Measurements from ENCODE around the gene GNG4. TPM values are rescaled to one million over a fixed set of nuclear protein-coding genes. Genes with fewer than 3 reads are reported as not detected.

Gene GNG4
- total and polyA plus RNA-seq, 2 donors (not counting 3 experiments of a cell fraction or from before 2014, with no cell fraction given), result 0.10 TPM; not detected in 1

- ChIA-PET POLR2A (no interaction called here), CTCF (no interaction called here)
- H3K4me3 ChIP-seq (replicated peaks in 1 of 3; ENCODE audit: insufficient read depth in 1 of 3, low read depth in 1 of 3, low read length in 3 of 3), result no peak overlapping the region
- no peak overlapping the region for H3K9ac ChIP-seq (replicated peaks; ENCODE audit: extremely low read depth, insufficient read depth, low read length)
- H4K20me1 ChIP-seq (replicated peaks; ENCODE audit: control insufficient read depth, extremely low read depth, insufficient read depth, low read length), result no peaks in the 10 kb centered on the region
- H3K27ac ChIP-seq (ENCODE audit: insufficient read depth, low read depth, low read length), result no peak overlapping the region
- FAIRE-seq, result no peak
- H3K9me3 ChIP-seq (replicated peaks; ENCODE audit: control insufficient read depth, insufficient read depth, low read length), result no peaks in the 10 kb centered on the region
- no peaks in the 10 kb centered on the region for H3K36me3 ChIP-seq (ENCODE audit: control insufficient read depth in 2 of 2, extremely low read depth in 1 of 2, insufficient read depth in 2 of 2, low read length in 2 of 2)
- no peak overlapping the region for H3K4me2 ChIP-seq (ENCODE audit: insufficient read depth, low read length)
- H3K4me1 ChIP-seq (ENCODE audit: control insufficient read depth, extremely low read depth, insufficient read depth, low read length), result no peaks in the 10 kb centered on the region
- H2AFZ ChIP-seq (ENCODE audit: low read depth, low read length), result no peak overlapping the region
- intact Hi-C loops (cut with micrococcal nuclease) (no loop called here), dilution Hi-C loops (cut with MboI; ENCODE audit: extremely low pct_ligation_motif_present, low sequenced_read_pairs) (no loop called here)
- peaks cover 0 to 2% of the 10 kb centered on the region in 2 experiments for H3K27me3 ChIP-seq (ENCODE audit: control insufficient read depth in 2 of 2, insufficient read depth in 2 of 2, low read length in 2 of 2)
- H3K79me2 ChIP-seq (ENCODE audit: control insufficient read depth, insufficient read depth, low read length), result no peaks in the 10 kb centered on the region
- no peaks in the 10 kb centered on the region for H3K9me1 ChIP-seq (replicated peaks; ENCODE audit: control insufficient read depth, extremely low read depth, insufficient read depth, low read length)
- TF ChIP-seq MAX (IDR thresholded peaks at IDR 0.05; ENCODE audit: insufficient read depth, insufficient read length), result no peak
- TF ChIP-seq FOS (IDR thresholded peaks at IDR 0.05; ENCODE audit: borderline replicate concordance, insufficient read depth, low read length), result no peak
- no peak for TF ChIP-seq MYC (IDR thresholded peaks at IDR 0.05; ENCODE audit: low read depth, low read length)
- TF ChIP-seq EZH2 (IDR thresholded peaks at IDR 0.05; ENCODE audit: borderline replicate concordance, low read depth, low read length, severe bottlenecking), result no peak
- no peak for TF ChIP-seq POLR2AphosphoS5 (IDR thresholded peaks at IDR 0.05; ENCODE audit: insufficient read depth, low read depth, low read length)
- no peak for TF ChIP-seq POLR2A (IDR thresholded peaks at IDR 0.05; ENCODE audit: low read depth, low read length)
- TF ChIP-seq JUN (IDR thresholded peaks at IDR 0.05; ENCODE audit: borderline replicate concordance, insufficient read depth, insufficient read length, low read depth), result no peak
- TF ChIP-seq CTCF (IDR thresholded peaks at IDR 0.05; ENCODE audit: extremely low read depth in 1 of 2, insufficient read depth in 1 of 2, low read depth in 1 of 2, low read length in 2 of 2), result no peak
- no peak for TF ChIP-seq GATA2 (IDR thresholded peaks at IDR 0.05; ENCODE audit: insufficient read depth, insufficient read length, low read depth, low read length)
- no TSS peak for BruUV-seq (replicated peaks)
- DNase-seq (ENCODE audit: low read depth, low spot score), result no peak
These were observed 61.4 kb downstream of the GNG4 start for GRCh38 chr1:235588156-235588555.

All from endothelial cell of umbilical vein (primary cell).